ENCODE results near the gene PDP2.
A peak's percentile ranks its signal among the peaks of the same experiment; 100 is the strongest.
"Not testable (repeated sequence)": the region's sequence is repeated elsewhere in the genome, so short reads cannot be mapped to it uniquely, and the experiment has no call there.

PDP2 gene

DNA sequence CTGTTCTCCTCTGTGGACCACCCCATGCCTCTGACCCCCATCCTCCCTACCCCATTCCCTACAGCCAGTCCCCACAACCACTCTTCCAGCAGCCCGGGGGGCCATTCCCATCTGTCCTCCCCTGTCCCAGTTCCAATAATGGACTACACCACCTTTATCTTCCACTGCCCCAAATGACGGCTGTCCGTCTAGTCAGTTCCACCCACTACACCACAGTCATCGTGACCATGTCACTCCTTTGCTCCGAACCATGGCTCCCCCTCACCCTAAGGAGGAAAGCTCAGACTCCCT lies 15.3 kb downstream of the PDP2 start:
- Histone ChIP-seq H3K79me2 (peaks cover 6% of the 10 kb centered on the region), H3K4me3 (ENCODE audit: low read depth, low read length) (no peak overlapping the region), H3K9me3 (ENCODE audit: control insufficient read depth, low read length) (no peaks in the 10 kb centered on the region), H3K27me3 (ENCODE audit: control insufficient read depth, insufficient read depth, low read length) (no peaks in the 10 kb centered on the region), H3K36me3 (ENCODE audit: control insufficient read depth, insufficient read depth, low read length) (no peaks in the 10 kb centered on the region), H2AFZ (peak overlapping the region; percentile 65), H3K27ac (no peak overlapping the region), H3K4me2 (ENCODE audit: low read length) (no peak overlapping the region), H3K4me1 (peaks cover 18% of the 10 kb centered on the region), H3K9ac (no peak overlapping the region)
- TF ChIP-seq, protein P1, sequence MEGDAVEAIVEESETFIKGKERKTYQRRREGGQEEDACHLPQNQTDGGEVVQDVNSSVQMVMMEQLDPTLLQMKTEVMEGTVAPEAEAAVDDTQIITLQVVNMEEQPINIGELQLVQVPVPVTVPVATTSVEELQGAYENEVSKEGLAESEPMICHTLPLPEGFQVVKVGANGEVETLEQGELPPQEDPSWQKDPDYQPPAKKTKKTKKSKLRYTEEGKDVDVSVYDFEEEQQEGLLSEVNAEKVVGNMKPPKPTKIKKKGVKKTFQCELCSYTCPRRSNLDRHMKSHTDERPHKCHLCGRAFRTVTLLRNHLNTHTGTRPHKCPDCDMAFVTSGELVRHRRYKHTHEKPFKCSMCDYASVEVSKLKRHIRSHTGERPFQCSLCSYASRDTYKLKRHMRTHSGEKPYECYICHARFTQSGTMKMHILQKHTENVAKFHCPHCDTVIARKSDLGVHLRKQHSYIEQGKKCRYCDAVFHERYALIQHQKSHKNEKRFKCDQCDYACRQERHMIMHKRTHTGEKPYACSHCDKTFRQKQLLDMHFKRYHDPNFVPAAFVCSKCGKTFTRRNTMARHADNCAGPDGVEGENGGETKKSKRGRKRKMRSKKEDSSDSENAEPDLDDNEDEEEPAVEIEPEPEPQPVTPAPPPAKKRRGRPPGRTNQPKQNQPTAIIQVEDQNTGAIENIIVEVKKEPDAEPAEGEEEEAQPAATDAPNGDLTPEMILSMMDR (IDR thresholded peaks at IDR 0.05) = no peak

DNA sequence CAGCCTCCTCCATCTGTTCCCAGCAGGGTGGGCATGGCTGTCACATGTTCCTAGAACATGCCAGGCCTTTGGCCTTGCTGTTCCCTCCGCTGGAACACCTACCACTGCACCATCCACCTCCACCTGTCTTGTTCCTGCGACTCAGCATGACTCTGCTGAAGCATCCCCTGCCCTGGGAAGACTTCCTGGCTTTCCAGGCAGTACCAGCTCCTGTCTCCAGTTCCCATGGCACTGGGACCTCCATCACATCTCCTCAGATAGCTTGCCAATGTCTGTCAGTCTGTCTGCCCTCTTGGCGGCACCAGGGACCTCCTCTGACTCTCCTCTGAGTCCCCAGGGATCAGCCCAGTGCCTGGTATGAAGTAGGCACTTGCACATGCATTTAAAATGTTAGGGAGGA lies 15.7 kb downstream of the PDP2 start:
- H3K79me2 ChIP-seq = peaks cover 6% of the 10 kb centered on the region
- H3K27ac ChIP-seq = no peak overlapping the region
- no peak overlapping the region for H3K9ac ChIP-seq
- H3K27me3 ChIP-seq (ENCODE audit: control insufficient read depth, insufficient read depth, low read length) = no peaks in the 10 kb centered on the region
- TF ChIP-seq, protein P1 (IDR thresholded peaks at IDR 0.05) = no peak
- no peak overlapping the region for H2AFZ ChIP-seq
- H3K36me3 ChIP-seq (ENCODE audit: control insufficient read depth, insufficient read depth, low read length) = no peaks in the 10 kb centered on the region
- H3K4me1 ChIP-seq = peaks cover 20% of the 10 kb centered on the region
- no peak overlapping the region for H3K4me3 ChIP-seq (ENCODE audit: low read depth, low read length)
- no peaks in the 10 kb centered on the region for H3K9me3 ChIP-seq (ENCODE audit: control insufficient read depth, low read length)
- H3K4me2 ChIP-seq (ENCODE audit: low read length) = no peak overlapping the region

DNA sequence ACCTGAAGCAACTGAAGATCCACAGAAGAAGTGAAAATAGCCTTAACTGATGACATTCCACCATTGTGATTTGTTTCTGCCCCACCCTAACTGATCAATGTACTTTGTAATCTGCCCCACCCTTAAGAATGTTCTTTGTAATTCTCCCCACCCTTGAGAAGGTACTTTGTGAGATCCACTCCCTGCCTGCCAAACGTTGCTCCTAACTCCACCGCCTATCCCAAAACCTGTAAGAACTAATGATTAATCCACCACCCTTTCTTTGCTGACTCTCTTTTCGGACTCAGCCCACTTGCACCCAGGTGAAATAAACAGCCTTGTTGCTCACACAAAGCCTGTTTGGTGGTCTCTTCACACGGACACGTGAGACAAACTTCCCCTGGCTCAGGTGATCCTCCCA lies 16.4 kb downstream of the PDP2 start:
- not testable (repeated sequence) for H3K27me3 ChIP-seq (ENCODE audit: control insufficient read depth, insufficient read depth, low read length); H3K4me3 ChIP-seq (ENCODE audit: low read depth, low read length); H3K4me2 ChIP-seq (ENCODE audit: low read length); H3K9ac ChIP-seq; H3K36me3 ChIP-seq (ENCODE audit: control insufficient read depth, insufficient read depth, low read length); H2AFZ ChIP-seq; H3K9me3 ChIP-seq (ENCODE audit: control insufficient read depth, low read length); H3K79me2 ChIP-seq; H3K27ac ChIP-seq
- H3K4me1 ChIP-seq = peaks cover 26% of the 10 kb centered on the region

DNA sequence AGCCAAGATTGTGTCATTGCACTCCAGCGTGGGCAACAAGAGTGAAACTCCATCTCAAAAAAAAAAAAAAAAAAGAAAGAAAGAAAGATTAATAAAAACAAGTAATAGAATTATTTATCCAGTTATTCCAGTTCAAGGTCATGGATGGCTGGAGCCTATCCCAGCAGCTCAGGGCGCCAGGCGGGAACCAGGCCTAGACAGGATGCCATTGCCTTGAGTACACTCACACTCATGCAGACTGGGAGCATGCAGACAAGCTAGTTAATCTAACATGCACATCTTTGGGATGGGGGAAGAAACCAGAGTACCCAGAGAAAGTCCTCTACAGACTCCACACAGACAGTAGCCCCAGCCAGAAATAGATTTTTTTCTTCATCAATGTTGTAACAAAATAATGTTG lies 17.9 kb downstream of the PDP2 start:
- H3K9ac ChIP-seq = no peak overlapping the region

DNA sequence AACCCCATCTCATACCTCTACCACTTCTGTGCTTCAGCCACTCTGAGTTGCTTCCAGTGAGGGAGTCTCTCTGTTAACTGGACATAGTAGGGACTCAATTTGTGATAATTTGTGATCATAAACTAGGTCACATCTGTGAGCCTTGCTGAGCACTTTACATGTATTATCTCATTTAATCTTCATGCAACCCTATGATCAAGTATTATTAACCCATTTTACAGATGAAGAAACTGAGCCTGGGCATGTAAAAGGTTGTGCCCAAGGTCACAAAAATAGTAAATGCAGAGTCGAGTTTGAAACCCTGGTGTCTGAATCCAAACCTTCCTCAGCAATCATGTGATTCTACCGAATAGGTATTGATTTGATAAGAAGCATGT lies 18.6 kb downstream of the PDP2 start:
- Histone ChIP-seq H3K4me3 (ENCODE audit: low read depth, low read length) (no peak overlapping the region), H2AFZ (peak overlapping the region; percentile 65), H3K36me3 (ENCODE audit: control insufficient read depth, insufficient read depth, low read length) (no peaks in the 10 kb centered on the region), H3K79me2 (peaks cover 6% of the 10 kb centered on the region), H3K9ac (no peak overlapping the region), H3K4me2 (ENCODE audit: low read length) (no peak overlapping the region), H3K27me3 (ENCODE audit: control insufficient read depth, insufficient read depth, low read length) (no peaks in the 10 kb centered on the region), H3K9me3 (ENCODE audit: control insufficient read depth, low read length) (no peaks in the 10 kb centered on the region), H3K4me1 (peaks cover 29% of the 10 kb centered on the region), H3K27ac (peak overlapping the region; percentile 75)
- TF ChIP-seq, protein P1 (IDR thresholded peaks at IDR 0.05) = no peak

More for the DNA sequence above, 17.9 kb downstream of the PDP2 start:
- Histone ChIP-seq H3K36me3 (ENCODE audit: control insufficient read depth, insufficient read depth, low read length) (no peaks in the 10 kb centered on the region), H3K27ac (no peak overlapping the region), H3K27me3 (ENCODE audit: control insufficient read depth, insufficient read depth, low read length) (no peaks in the 10 kb centered on the region), H2AFZ (no peak overlapping the region), H3K4me1 (peaks cover 28% of the 10 kb centered on the region), H3K4me2 (ENCODE audit: low read length) (no peak overlapping the region), H3K79me2 (peaks cover 6% of the 10 kb centered on the region), H3K9me3 (ENCODE audit: control insufficient read depth, low read length) (no peaks in the 10 kb centered on the region), H3K4me3 (ENCODE audit: low read depth, low read length) (no peak overlapping the region)
- TF ChIP-seq, protein P1 (IDR thresholded peaks at IDR 0.05) = no peak

Measured in parathyroid adenoma (tissue), 2 donors.